Measurements from ENCODE around the gene PCNT.

Gene PCNT

GRCh38 chr21:46486481-46487126, 162.6 kb downstream of the PCNT start:
- no peak for DNase-seq

GRCh38 chr21:46489162-46489663, 165.3 kb downstream of the PCNT start:
- no peak for DNase-seq

DNA sequence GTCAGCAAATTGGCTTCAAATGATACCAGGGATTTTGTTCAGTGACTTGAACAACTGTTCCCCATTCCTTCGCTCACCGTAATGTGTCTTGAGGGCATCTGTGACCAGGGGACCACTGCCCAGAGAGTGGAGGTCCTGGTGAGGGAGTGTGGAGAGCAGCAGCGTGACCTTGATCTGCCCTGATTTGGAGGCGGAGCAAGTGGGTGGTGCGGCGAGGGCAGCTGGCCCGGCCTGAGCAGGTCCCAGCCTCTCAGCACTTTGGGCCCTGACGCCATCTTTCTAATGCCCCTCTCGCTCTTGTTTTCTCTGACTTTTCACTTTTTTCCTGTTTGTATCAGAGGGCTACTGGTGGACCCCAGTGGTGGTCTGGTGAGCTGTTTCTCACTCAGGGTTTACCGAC, 165.8 kb downstream of the PCNT start:
- DNase-seq = no peak

GRCh38 chr21:46491553-46491952, 167.6 kb downstream of the PCNT start:
- no peak for DNase-seq

DNA sequence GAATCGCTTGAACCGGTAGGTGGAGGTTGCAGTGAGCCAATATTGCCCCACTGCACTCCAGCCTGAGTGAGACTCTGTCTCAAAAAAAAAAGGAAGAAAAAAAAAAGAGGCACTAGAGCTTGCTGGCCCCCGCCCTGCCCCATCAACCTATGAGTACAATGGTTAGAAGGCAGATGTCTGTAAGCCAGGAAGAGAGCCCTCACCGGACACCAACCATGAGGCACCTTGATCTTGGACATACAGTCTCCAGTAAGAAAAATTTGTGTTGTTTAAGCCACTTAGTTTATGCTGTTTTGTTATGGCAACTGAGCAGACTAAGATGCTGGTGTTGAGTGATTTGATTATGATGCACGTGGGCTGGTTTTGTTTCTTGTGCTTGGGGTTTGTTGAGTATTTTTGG, 168.9 kb downstream of the PCNT start:
- no peak for DNase-seq

- DNase-seq = no peak
These were observed 169.9 kb downstream of the PCNT start for GRCh38 chr21:46493828-46494227.
